GM10847 (cell line): ENCODE measurements around the gene LRRC75B.

ENCODE experiments used
- POLR2A ChIP-seq: IDR thresholded peaks from 2 replicates; pipeline ENCODE4 v1.6.1; 2011; ENCODE audit not compliant: insufficient read length; ENCODE audit errors: extremely low read depth

LRRC75B gene

GRCh38 chr22:24578355-24579257 is 14.3 kb downstream of the LRRC75B start:
- TF ChIP-seq POLR2A = no peak

GRCh38 chr22:24576778-24577177 is 16.1 kb downstream of the LRRC75B start:
- no peak for TF ChIP-seq POLR2A

- no peak for TF ChIP-seq POLR2A
Measured at GRCh38 chr22:24571266-24571665, 21.6 kb downstream of the LRRC75B start.

GRCh38 chr22:24567668-24568067 is 25.2 kb downstream of the LRRC75B start:
- TF ChIP-seq POLR2A = no peak

- TF ChIP-seq POLR2A = no peak
Measured at GRCh38 chr22:24566899-24567511, 25.9 kb downstream of the LRRC75B start.

- TF ChIP-seq POLR2A = no peak
Measured at GRCh38 chr22:24565077-24565476, 27.8 kb downstream of the LRRC75B start.

- no peak for TF ChIP-seq POLR2A
Measured at GRCh38 chr22:24564376-24565058, 28.4 kb downstream of the LRRC75B start.

- TF ChIP-seq POLR2A = no peak
Measured at GRCh38 chr22:24563246-24563645, 29.6 kb downstream of the LRRC75B start.

- no peak for TF ChIP-seq POLR2A
Measured at GRCh38 chr22:24559471-24559870, 33.4 kb downstream of the LRRC75B start.

GRCh38 chr22:24555165-24556039 is 37.5 kb downstream of the LRRC75B start, which contains the start of gene SNRPD3:
Gene SNRPD3, plus strand, starts transcription at chr22:24555999. Its CDS starts 1,676 bp downstream, at chr22:24557675.
- TF ChIP-seq POLR2A = peak; percentile 74

GRCh38 chr22:24554313-24555164 is 38.3 kb downstream of the LRRC75B start, which contains the start of gene GUCD1:
Gene GUCD1, minus strand, starts transcription at chr22:24555138. Its CDS starts 147 bp downstream, at chr22:24554991.
- no peak for TF ChIP-seq POLR2A

GRCh38 chr22:24553597-24554312 is 39.1 kb downstream of the LRRC75B start:
- no peak for TF ChIP-seq POLR2A

GRCh38 chr22:24550902-24551435 is 41.9 kb downstream of the LRRC75B start:
- TF ChIP-seq POLR2A = no peak
